Body of pancreas (tissue), 4 donors: ENCODE measurements around the gene TFB2M.

Experiments
- POLR2A ChIP-seq, 3 donors: fragments of 450-650 bp; IDR thresholded peaks; one replicate each; pipeline ENCODE4 v1.6.1; 2016; ENCODE audit warnings: antibody characterized with exemption in 3 of 3, mild to moderate bottlenecking in 2 of 3
- TF ChIP-seq, protein P1 (sequence below), 7 experiments: fragments of 450-650 bp in 4 of 7; fragments of 200-600 bp in 3 of 7; sonication (generic) in 3 of 7; IDR thresholded peaks; one replicate each; pipeline ENCODE4 v1.5.1; 2016 to 2019; ENCODE audit warnings: antibody characterized with exemption in 7 of 7

DNA sequence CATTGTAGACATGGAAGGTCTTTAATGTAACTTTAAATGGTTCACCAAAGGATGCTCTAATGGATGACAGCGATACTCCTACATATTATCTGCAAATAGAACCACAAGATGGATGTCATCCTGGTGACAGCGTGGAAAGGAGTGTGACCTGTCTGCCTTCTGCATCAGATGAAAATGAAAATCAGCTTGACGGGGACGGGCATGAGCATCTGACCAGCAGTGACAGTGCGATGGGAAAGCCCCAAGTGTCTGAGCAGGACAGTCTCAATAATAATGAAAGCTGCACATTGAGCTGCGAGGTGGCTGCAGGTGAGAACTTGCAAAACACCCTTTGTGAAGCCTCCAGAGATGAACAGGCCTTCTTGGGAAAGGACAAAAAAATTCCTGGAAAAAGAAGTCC is 25.4 kb upstream of the TFB2M start:
- TF ChIP-seq, protein P1, sequence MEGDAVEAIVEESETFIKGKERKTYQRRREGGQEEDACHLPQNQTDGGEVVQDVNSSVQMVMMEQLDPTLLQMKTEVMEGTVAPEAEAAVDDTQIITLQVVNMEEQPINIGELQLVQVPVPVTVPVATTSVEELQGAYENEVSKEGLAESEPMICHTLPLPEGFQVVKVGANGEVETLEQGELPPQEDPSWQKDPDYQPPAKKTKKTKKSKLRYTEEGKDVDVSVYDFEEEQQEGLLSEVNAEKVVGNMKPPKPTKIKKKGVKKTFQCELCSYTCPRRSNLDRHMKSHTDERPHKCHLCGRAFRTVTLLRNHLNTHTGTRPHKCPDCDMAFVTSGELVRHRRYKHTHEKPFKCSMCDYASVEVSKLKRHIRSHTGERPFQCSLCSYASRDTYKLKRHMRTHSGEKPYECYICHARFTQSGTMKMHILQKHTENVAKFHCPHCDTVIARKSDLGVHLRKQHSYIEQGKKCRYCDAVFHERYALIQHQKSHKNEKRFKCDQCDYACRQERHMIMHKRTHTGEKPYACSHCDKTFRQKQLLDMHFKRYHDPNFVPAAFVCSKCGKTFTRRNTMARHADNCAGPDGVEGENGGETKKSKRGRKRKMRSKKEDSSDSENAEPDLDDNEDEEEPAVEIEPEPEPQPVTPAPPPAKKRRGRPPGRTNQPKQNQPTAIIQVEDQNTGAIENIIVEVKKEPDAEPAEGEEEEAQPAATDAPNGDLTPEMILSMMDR (IDR thresholded peaks at IDR 0.05): no peak
- no peak for TF ChIP-seq POLR2A (IDR thresholded peaks at IDR 0.05)
